ENCODE results near the gene TUBA4B. TPM values are rescaled to one million over a fixed set of nuclear protein-coding genes. Genes with fewer than 3 reads are reported as not detected.
A peak's percentile ranks its signal among the peaks of the same experiment; 100 is the strongest.

TUBA4B gene
- total RNA-seq, 8 experiments from 2014 or later = 0.13 to 0.28 (median 0.14) TPM; not detected in 5

- H3K27ac ChIP-seq = no peak overlapping the region
- WGBS, 10 experiments = 53 to 94% (median 82%) methylated on average over 1 to 13 of the region's 16 CpGs
- H3K4me3 ChIP-seq = no peak overlapping the region
- H3K4me1 ChIP-seq (replicated peaks in 1 of 2) = no peaks in the 10 kb centered on the region
- in situ Hi-C loops (cut with MboI; ENCODE audit: low pct_unique_long_range_greater_than_20kb in 2 of 9, low sequenced_read_pairs in 9 of 9, unreplicated experiment in 9 of 9) = no loop called here
- peak in 2 of 8 experiments; percentile 43 to 63 for ATAC-seq (replicated peaks in 6 of 8)
These were observed 61.9 kb downstream of the TUBA4B start for GRCh38 chr2:219314804-219315468.

Other genes with a start within 250 kb of the TUBA4B start
- gene CFAP65, start 211.7 kb upstream of the TUBA4B start, total RNA-seq = 1 to 10 TPM in 3 of 8 experiments, under 1 TPM in 5; 0.46 to 6.3 (median 0.66) TPM
- under 1 TPM in 5 of 8 experiments, not detected in 3; 0.08 to 0.57 (median 0.46) TPM for gene IHH, start 192.3 kb upstream of the TUBA4B start, total RNA-seq
- gene NHEJ1, start 92.4 kb upstream of the TUBA4B start, total RNA-seq = 10 to 100 TPM in 6 of 8 experiments, 1 to 10 TPM in 2; 7.3 to 55.7 (median 15.5) TPM
- 1 to 10 TPM in 3 of 8 experiments, under 1 TPM in 5; 0.13 to 3.4 (median 0.54) TPM for gene SLC23A3, start 83.2 kb upstream of the TUBA4B start, total RNA-seq
- 10 to 100 TPM; 18.2 to 44.9 (median 37.5) TPM for gene CNPPD1, start 76.3 kb upstream of the TUBA4B start, total RNA-seq
- 100 to 1,000 TPM in 1 of 8 experiments, 10 to 100 TPM in 7; 41.0 to 102 (median 69.0) TPM for gene RETREG2, start 75.0 kb upstream of the TUBA4B start, total RNA-seq
- gene ZFAND2B, start 46.5 kb upstream of the TUBA4B start, total RNA-seq = 10 to 100 TPM; 19.7 to 35.8 (median 25.7) TPM
- 100 to 1,000 TPM in 1 of 8 experiments, 10 to 100 TPM in 7; 14.2 to 122 (median 34.5) TPM for gene ABCB6, start 34.3 kb upstream of the TUBA4B start, total RNA-seq
- 10 to 100 TPM; 21.5 to 50.5 (median 34.4) TPM for gene ATG9A, start 23.6 kb upstream of the TUBA4B start, total RNA-seq
- 10 to 100 TPM; 24.3 to 78.1 (median 48.1) TPM for gene ANKZF1, start 23.4 kb upstream of the TUBA4B start, total RNA-seq
- 10 to 100 TPM in 1 of 8 experiments, 1 to 10 TPM in 7; 5.6 to 30.7 (median 7.5) TPM for gene GLB1L, start 7.8 kb upstream of the TUBA4B start, total RNA-seq
- 10 to 100 TPM; 14.6 to 36.9 (median 23.7) TPM for gene STK16, start 7.8 kb upstream of the TUBA4B start, total RNA-seq
- gene TUBA4A, start 675 bp downstream of the TUBA4B start, total RNA-seq = 10 to 100 TPM in 2 of 8 experiments, 1 to 10 TPM in 6; 2.3 to 23.4 (median 4.7) TPM
- 100 to 1,000 TPM in 2 of 8 experiments, 10 to 100 TPM in 6; 25.2 to 131 (median 55.0) TPM for gene DNAJB2, start 26.1 kb downstream of the TUBA4B start, total RNA-seq
- 100 to 1,000 TPM in 1 of 8 experiments, 10 to 100 TPM in 4, 1 to 10 TPM in 1, under 1 TPM in 2; 0.92 to 159 (median 15.3) TPM for gene PTPRN, start 56.2 kb downstream of the TUBA4B start, total RNA-seq
- gene RESP18, start 79.5 kb downstream of the TUBA4B start, total RNA-seq = 1 to 10 TPM in 1 of 8 experiments, not detected in 7; 1.1 TPM
- 10 to 100 TPM; 12.7 to 63.4 (median 27.9) TPM for gene DNPEP, start 134.7 kb downstream of the TUBA4B start, total RNA-seq
- 1 to 10 TPM in 1 of 8 experiments, under 1 TPM in 5, not detected in 2; 0.33 to 1.0 (median 0.76) TPM for gene DES, start 165.1 kb downstream of the TUBA4B start, total RNA-seq
- 10 to 100 TPM in 7 of 8 experiments, 1 to 10 TPM in 1; 5.5 to 47.6 (median 26.1) TPM for gene SPEG, start 181.6 kb downstream of the TUBA4B start, total RNA-seq
- gene GMPPA, start 245.6 kb downstream of the TUBA4B start, total RNA-seq = 10 to 100 TPM; 11.9 to 59.7 (median 27.0) TPM